Measurements from ENCODE around the gene TBC1D20. TPM values are rescaled to one million over a fixed set of nuclear protein-coding genes. Genes with fewer than 3 reads are reported as not detected.

The TBC1D20 gene
- total RNA-seq, 1 experiment from 2014 or later = 32.3 TPM

- BruUV-seq (replicated peaks) = no TSS peak
- Histone ChIP-seq H3K4me2 (ENCODE audit: low read length) (no peak overlapping the region), H3K79me2 (ENCODE audit: insufficient read depth, low read length) (peaks cover 47% of the 10 kb centered on the region), H3K4me1 (ENCODE audit: control insufficient read depth in 1 of 2, insufficient read depth in 2 of 2, low read length in 2 of 2) (no peaks in the 10 kb centered on the region), H3K36me3 (ENCODE audit: control insufficient read depth in 1 of 2, insufficient read depth in 2 of 2, low read length in 2 of 2) (peaks cover 57 to 73% of the 10 kb centered on the region in 2 experiments), H3K9ac (ENCODE audit: low read length) (no peak overlapping the region), H3K27me3 (ENCODE audit: insufficient read depth, low read length) (no peaks in the 10 kb centered on the region), H3K27ac (ENCODE audit: low read depth, low read length) (no peak overlapping the region), H4K20me1 (ENCODE audit: insufficient read depth) (peaks cover 13% of the 10 kb centered on the region; the same call in 1 of the 2 replicates), H3K9me3 (ENCODE audit: control insufficient read depth in 1 of 2, insufficient read depth in 1 of 2, low read depth in 1 of 2, low read length in 2 of 2) (no peaks in the 10 kb centered on the region), H2AFZ (ENCODE audit: low read depth, low read length, poor library complexity, severe bottlenecking) (no peak overlapping the region), H3K9me2 (ENCODE audit: insufficient read depth) (no peaks in the 10 kb centered on the region), H3K4me3 (replicated peaks in 1 of 2; ENCODE audit: low read depth in 1 of 2, low read length in 2 of 2) (no peak overlapping the region)
- DNase-seq (ENCODE audit: low read depth, low spot score) (no peak), ATAC-seq (no peak)
- CTCF ChIA-PET = no interaction called here
- POLR2A ChIA-PET = no interaction called here
- RAD21 ChIA-PET (ENCODE audit: low non-redundant PET in 1 of 2, low total read pairs in 2 of 2, uncharacterized antibody in 2 of 2, unreplicated experiment in 2 of 2) = no interaction called here
- intact Hi-C loops (cut with micrococcal nuclease) = no loop called here
- TF ChIP-seq SIN3A (IDR thresholded peaks at IDR 0.05; ENCODE audit: low read depth) (no peak), ELF1 (IDR thresholded peaks at IDR 0.05; ENCODE audit: borderline replicate concordance, low read depth) (no peak), ZFX (IDR thresholded peaks at IDR 0.05) (no peak), CBX3 (IDR thresholded peaks at IDR 0.05; ENCODE audit: low read depth) (no peak), SRF (IDR thresholded peaks at IDR 0.05; ENCODE audit: low read depth) (no peak), RAD21 (IDR thresholded peaks at IDR 0.05; ENCODE audit: low read depth) (no peak), EZH2phosphoT487 (IDR thresholded peaks at IDR 0.05; ENCODE audit: borderline replicate concordance) (no peak), POLR2AphosphoS5 (IDR thresholded peaks at IDR 0.05; ENCODE audit: low read depth, low read length) (no peak), ATF3 (IDR thresholded peaks at IDR 0.05) (no peak), YY1 (IDR thresholded peaks at IDR 0.05; ENCODE audit: extremely low read depth, insufficient replicate concordance, low read depth, low read length) (no peak), EGR1 (IDR thresholded peaks at IDR 0.05; ENCODE audit: low read depth) (no peak), SP1 (IDR thresholded peaks at IDR 0.05; ENCODE audit: low read depth) (no peak), MAX (IDR thresholded peaks at IDR 0.05) (no peak), EZH2 (IDR thresholded peaks at IDR 0.05) (no peak), CTCF (IDR thresholded peaks at IDR 0.05 in 2 of 3, conservative IDR thresholded peaks at IDR 0.05 in 1 of 3; ENCODE audit: borderline replicate concordance in 1 of 3, insufficient read depth in 1 of 3, low read depth in 2 of 3, low read length in 2 of 3) (no peak), POLR2A (IDR thresholded peaks at IDR 0.05; ENCODE audit: borderline replicate concordance, extremely low read depth, insufficient read depth, insufficient read length) (no peak), REST (IDR thresholded peaks at IDR 0.05; ENCODE audit: low read depth) (no peak)
Measured at GRCh38 chr20:503048-503737, 40.9 kb upstream of the TBC1D20 start.
